MCF 10A (cell line): ENCODE measurements around the gene PPP3CA. TPM values are rescaled to one million over a fixed set of nuclear protein-coding genes. Genes with fewer than 3 reads are reported as not detected.

Experiments
- BruUV-seq: library from RNA; stranded (reverse); fragments of 400-500 nt; replicated peaks from 2 replicates; lab custom pipeline; 2021; lab: Mats Ljungman, UMichigan
- CTCF ChIA-PET: fragments of 300-600 bp; sonication (Branson Sonifier 250); formaldehyde crosslinking; extraction: SDS; loops from one replicate; lab custom pipeline; 2021; ENCODE audit warnings: antibody characterized with exemption, inconsistent platforms; lab: Yijun Ruan, JAX
- POLR2A ChIA-PET: fragments of 300-600, 350-650 bp; sonication (Branson Sonifier 250); formaldehyde crosslinking; extraction: SDS; loops from one replicate; lab custom pipeline; 2020; ENCODE audit warnings: antibody characterized with exemption, inconsistent platforms; lab: Yijun Ruan, JAX
- DNase-seq: peaks from one replicate; pipeline ENCODE4 v3.0.0-alpha.2; 2018; ENCODE audit not compliant: unreplicated experiment
- H3K27ac Mint-ChIP-seq: one replicate; pipeline ENCODE4 v1.8.0; 2022; ENCODE audit warnings: mild to moderate bottlenecking, low read depth, mixed read lengths; ENCODE audit not compliant: unreplicated experiment
- H3K27me3 Mint-ChIP-seq: one replicate; pipeline ENCODE4 v1.8.0; 2022; ENCODE audit warnings: mixed read lengths; ENCODE audit not compliant: insufficient read depth, unreplicated experiment
- H3K36me3 Mint-ChIP-seq: one replicate; pipeline ENCODE4 v1.8.0; 2022; ENCODE audit warnings: mild to moderate bottlenecking, moderate library complexity, mixed read lengths; ENCODE audit not compliant: insufficient read depth, unreplicated experiment
- H3K4me1 Mint-ChIP-seq: one replicate; pipeline ENCODE4 v1.8.0; 2022; ENCODE audit warnings: mixed read lengths; ENCODE audit not compliant: insufficient read depth, unreplicated experiment
- H3K4me3 Mint-ChIP-seq: one replicate; pipeline ENCODE4 v1.8.0; 2022; ENCODE audit warnings: mild to moderate bottlenecking, moderate library complexity, mixed read lengths; ENCODE audit not compliant: unreplicated experiment
- H3K9me3 Mint-ChIP-seq: one replicate; pipeline ENCODE4 v1.8.0; 2022; ENCODE audit warnings: mixed read lengths; ENCODE audit not compliant: unreplicated experiment
- CTCF ChIP-seq: fragments of 200-600 bp; IDR thresholded peaks from one replicate; pipeline ENCODE4 v1.8.0; 2022; ENCODE audit warnings: antibody characterized with exemption, mild to moderate bottlenecking; ENCODE audit not compliant: unreplicated experiment
- intact Hi-C: fragments of 100-400 bp; cut with micrococcal nuclease; formaldehyde crosslinking; loops from 2 replicates; pipeline ENCODE4 v1.14.1; 2022
- total RNA-seq: library from RNA; stranded (reverse); gene quantifications from 2 replicates; pipeline ENCODE4 v1.2.3, GENCODE V29; 2022

PPP3CA gene
- total RNA-seq, 1 experiment from 2014 or later: 73.0 TPM

- DNase-seq: no peak
- peaks cover 18% of the 10 kb centered on the region for H3K4me1 Mint-ChIP-seq
- no peak for TF ChIP-seq CTCF
- ChIA-PET POLR2A (interaction anchor here (0.6 to 1.9 kb wide), 3 partner anchors 9 to 156 kb away, joined by 3 to 10 read pairs (median 7); partner anchors contain the start of gene PPP3CA), CTCF (interaction anchor here (0.9 kb wide), 1 partner anchor 364 kb away, joined by 5 read pairs; no protein-coding TSS in a partner anchor)
- H3K27me3 Mint-ChIP-seq: no peaks in the 10 kb centered on the region
- intact Hi-C loops: no loop called here
- H3K27ac Mint-ChIP-seq: peak overlapping the region; percentile 85
- H3K36me3 Mint-ChIP-seq: no peaks in the 10 kb centered on the region
- H3K9me3 Mint-ChIP-seq: peaks cover 8% of the 10 kb centered on the region
- no TSS peak for BruUV-seq
- H3K4me3 Mint-ChIP-seq: no peak overlapping the region
Measured at GRCh38 chr4:101366331-101366730, 19.0 kb upstream of the PPP3CA start.

GRCh38 chr4:101357751-101358150 lies 10.4 kb upstream of the PPP3CA start:
- no peak for DNase-seq
- ChIA-PET POLR2A (interaction anchor here (1.0 to 3.7 kb wide), 4 partner anchors 9 to 341 kb away, joined by 3 to 49 read pairs (median 8); partner anchors contain the start of gene PPP3CA), CTCF (interaction anchor here (0.6 kb wide), 1 partner anchor 267 kb away, joined by 3 read pairs; no protein-coding TSS in a partner anchor)
- intact Hi-C loops: no loop called here
- TF ChIP-seq CTCF: no peak
- peak overlapping the region; percentile 87 for H3K27ac Mint-ChIP-seq
- BruUV-seq: no TSS peak
- H3K36me3 Mint-ChIP-seq: no peaks in the 10 kb centered on the region
- no peak overlapping the region for H3K4me3 Mint-ChIP-seq
- no peaks in the 10 kb centered on the region for H3K9me3 Mint-ChIP-seq
- H3K4me1 Mint-ChIP-seq: peaks cover 36% of the 10 kb centered on the region
- no peaks in the 10 kb centered on the region for H3K27me3 Mint-ChIP-seq

GRCh38 chr4:101356928-101357327 lies 9.6 kb upstream of the PPP3CA start:
- no peaks in the 10 kb centered on the region for H3K36me3 Mint-ChIP-seq
- ChIA-PET CTCF (interaction anchor here (0.6 to 1.1 kb wide), 3 partner anchors 9 to 266 kb away, joined by 3 to 5 read pairs (median 5); no protein-coding TSS in a partner anchor), POLR2A (interaction anchor here (0.6 to 3.7 kb wide), 11 partner anchors 9 to 453 kb away, joined by 3 to 49 read pairs (median 3); partner anchors contain the start of gene PPP3CA)
- intact Hi-C loops: no loop called here
- no peaks in the 10 kb centered on the region for H3K9me3 Mint-ChIP-seq
- peak overlapping the region; percentile 87 for H3K27ac Mint-ChIP-seq
- BruUV-seq: no TSS peak
- DNase-seq: peak; percentile 86
- H3K4me3 Mint-ChIP-seq: peak overlapping the region; percentile 24
- no peaks in the 10 kb centered on the region for H3K27me3 Mint-ChIP-seq
- no peak for TF ChIP-seq CTCF
- peaks cover 36% of the 10 kb centered on the region for H3K4me1 Mint-ChIP-seq

- ChIA-PET CTCF (interaction anchor here (0.6 to 1.1 kb wide), 4 partner anchors 8 to 375 kb away, joined by 3 to 5 read pairs (median 4); no protein-coding TSS in a partner anchor), POLR2A (interaction anchor here (0.6 to 3.7 kb wide), 10 partner anchors 9 to 452 kb away, joined by 3 to 49 read pairs (median 4); partner anchors contain the start of gene PPP3CA)
- H3K27ac Mint-ChIP-seq: peak overlapping the region; percentile 87
- peaks cover 36% of the 10 kb centered on the region for H3K4me1 Mint-ChIP-seq
- peak; percentile 80 for DNase-seq
- H3K36me3 Mint-ChIP-seq: no peaks in the 10 kb centered on the region
- no peaks in the 10 kb centered on the region for H3K27me3 Mint-ChIP-seq
- H3K4me3 Mint-ChIP-seq: peak overlapping the region; percentile 24
- H3K9me3 Mint-ChIP-seq: no peaks in the 10 kb centered on the region
- BruUV-seq: no TSS peak
- intact Hi-C loops: no loop called here
- TF ChIP-seq CTCF: no peak
Measured at GRCh38 chr4:101355767-101356702, 8.7 kb upstream of the PPP3CA start.
